ENCODE results near the gene SLC9A6. TPM values are rescaled to one million over a fixed set of nuclear protein-coding genes. Genes with fewer than 3 reads are reported as not detected.

Gene SLC9A6
- total and polyA plus RNA-seq, 9 of the 15 experiments (the other 6 are each of a cell fraction or from before 2014, with no cell fraction given) = 3.7 to 13.9 (median 9.9) TPM

GRCh38 chrX:135973548-135974278 is 11.5 kb upstream of the SLC9A6 start, which contains the start of gene MMGT1 (continued):
- TF ChIP-seq ZNF398 (CRISPR knock-in tag; IDR thresholded peaks at IDR 0.05) (no peak), ZNF76 (CRISPR knock-in tag; IDR thresholded peaks at IDR 0.05; ENCODE audit: borderline replicate concordance) (no peak), ZBTB40 (IDR thresholded peaks at IDR 0.05) (peak; percentile 70), ZBTB40 (CRISPR knock-in tag; IDR thresholded peaks at IDR 0.05) (no peak), SLC30A9 (CRISPR knock-in tag; IDR thresholded peaks at IDR 0.05) (no peak), TCF15 (CRISPR knock-in tag; IDR thresholded peaks at IDR 0.05) (no peak), HOMEZ (CRISPR knock-in tag; IDR thresholded peaks at IDR 0.05) (no peak), ETV1 (tag; conservative IDR thresholded peaks at IDR 0.05; ENCODE audit: low read depth) (peak; percentile 64), CBX5 (IDR thresholded peaks at IDR 0.05; ENCODE audit: borderline replicate concordance, low read depth) (no peak), ELF1 (tag; IDR thresholded peaks at IDR 0.05) (peak; percentile 51; the same call in 1 of the 2 replicates), ZNF696 (CRISPR knock-in tag; conservative IDR thresholded peaks at IDR 0.05) (no peak)

All from K562 (cell line).